ENCODE results near the gene POLE2. TPM values are rescaled to one million over a fixed set of nuclear protein-coding genes. Genes with fewer than 3 reads are reported as not detected.

The POLE2 gene
- total and polyA plus RNA-seq, 2 of the 13 experiments (the other 11 are each of a cell fraction or from before 2014, with no cell fraction given): 16.6 to 37.0 TPM

DNA sequence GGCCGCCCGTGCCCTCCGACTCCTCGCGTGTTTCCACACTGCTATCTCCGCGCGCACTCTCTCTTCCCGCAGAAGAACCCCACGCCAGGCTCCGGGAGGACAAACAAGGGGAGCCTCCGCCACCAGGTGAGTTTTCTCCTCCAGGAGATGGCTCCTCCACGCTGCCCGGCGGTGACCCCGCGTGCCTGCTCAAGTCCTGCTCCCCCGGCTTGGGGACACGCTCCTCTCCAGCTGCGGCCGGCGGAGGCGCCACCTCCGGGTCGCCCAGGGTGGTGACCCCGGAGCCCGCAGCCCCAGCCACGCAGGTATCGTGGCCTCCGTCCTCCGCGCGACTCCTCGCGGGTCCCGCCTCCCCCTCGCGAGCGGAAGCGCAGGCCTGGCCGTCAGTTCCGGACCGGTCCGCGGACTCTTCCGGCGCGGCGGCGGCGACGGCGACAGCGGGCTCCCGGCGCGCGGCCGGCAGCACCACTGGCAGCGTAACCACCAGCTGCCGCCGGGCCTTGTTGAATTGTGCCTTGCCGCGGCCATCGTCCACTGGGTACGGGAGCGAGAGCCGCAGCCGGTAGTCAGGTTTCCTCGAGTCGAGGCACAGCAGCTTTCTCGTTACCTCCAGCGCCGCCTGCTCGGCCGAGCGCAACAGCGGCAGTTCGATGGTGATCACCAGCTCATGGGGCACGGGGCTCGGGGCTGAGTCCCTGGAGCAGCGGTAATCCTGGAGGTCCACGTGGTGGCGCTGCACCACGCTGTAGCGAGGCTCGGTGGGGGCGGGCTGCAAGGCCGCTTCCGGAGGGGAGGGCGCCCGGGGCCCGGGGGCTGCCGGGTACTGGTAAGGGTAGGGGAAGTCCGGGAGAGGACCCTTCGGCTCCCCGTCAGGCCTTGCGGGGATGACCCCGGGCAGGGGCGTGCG, 54.1 kb downstream of the POLE2 start (continued):
- TF ChIP-seq, protein P1, sequence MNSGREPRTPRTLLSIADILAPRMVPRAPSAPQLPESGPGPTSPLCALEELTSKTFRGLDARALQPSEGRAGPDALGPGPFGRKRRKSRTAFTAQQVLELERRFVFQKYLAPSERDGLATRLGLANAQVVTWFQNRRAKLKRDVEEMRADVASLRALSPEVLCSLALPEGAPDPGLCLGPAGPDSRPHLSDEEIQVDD (CRISPR knock-in tag; IDR thresholded peaks at IDR 0.05; ENCODE audit: borderline replicate concordance): no peak; the same call in 1 of the 2 replicates
- TF ChIP-seq HMG20B (CRISPR knock-in tag; conservative IDR thresholded peaks at IDR 0.05) (peak; percentile 80; the same call in 1 of the 2 replicates), ZBTB4 (CRISPR knock-in tag; IDR thresholded peaks at IDR 0.05; ENCODE audit: borderline replicate concordance) (peak; percentile 55), NFIB (CRISPR knock-in tag; IDR thresholded peaks at IDR 0.05; ENCODE audit: borderline replicate concordance) (no peak), ZNF792 (CRISPR knock-in tag; IDR thresholded peaks at IDR 0.05) (peak; percentile 49; the same call in 1 of the 2 replicates), ZNF781 (CRISPR knock-in tag; IDR thresholded peaks at IDR 0.05; ENCODE audit: borderline replicate concordance, not compliant biosample characterization) (no peak), SIN3A (IDR thresholded peaks at IDR 0.05; ENCODE audit: borderline replicate concordance, low read depth, low read length) (peak; percentile 39; the same call in 1 of the 2 replicates), NR0B2 (CRISPR knock-in tag; IDR thresholded peaks at IDR 0.05) (peak; percentile 87), RBFOX2 (IDR thresholded peaks at IDR 0.05; ENCODE audit: low read depth, low read length) (peak; percentile 97), ZNF326 (CRISPR knock-in tag; IDR thresholded peaks at IDR 0.05; ENCODE audit: borderline replicate concordance) (no peak), PHB2 (IDR thresholded peaks at IDR 0.05; ENCODE audit: partially characterized antibody) (no peak), ZNF720 (CRISPR knock-in tag; IDR thresholded peaks at IDR 0.05) (no peak)
- TF ChIP-seq, protein P2, sequence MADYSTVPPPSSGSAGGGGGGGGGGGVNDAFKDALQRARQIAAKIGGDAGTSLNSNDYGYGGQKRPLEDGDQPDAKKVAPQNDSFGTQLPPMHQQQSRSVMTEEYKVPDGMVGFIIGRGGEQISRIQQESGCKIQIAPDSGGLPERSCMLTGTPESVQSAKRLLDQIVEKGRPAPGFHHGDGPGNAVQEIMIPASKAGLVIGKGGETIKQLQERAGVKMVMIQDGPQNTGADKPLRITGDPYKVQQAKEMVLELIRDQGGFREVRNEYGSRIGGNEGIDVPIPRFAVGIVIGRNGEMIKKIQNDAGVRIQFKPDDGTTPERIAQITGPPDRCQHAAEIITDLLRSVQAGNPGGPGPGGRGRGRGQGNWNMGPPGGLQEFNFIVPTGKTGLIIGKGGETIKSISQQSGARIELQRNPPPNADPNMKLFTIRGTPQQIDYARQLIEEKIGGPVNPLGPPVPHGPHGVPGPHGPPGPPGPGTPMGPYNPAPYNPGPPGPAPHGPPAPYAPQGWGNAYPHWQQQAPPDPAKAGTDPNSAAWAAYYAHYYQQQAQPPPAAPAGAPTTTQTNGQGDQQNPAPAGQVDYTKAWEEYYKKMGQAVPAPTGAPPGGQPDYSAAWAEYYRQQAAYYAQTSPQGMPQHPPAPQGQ (CRISPR knock-in tag; IDR thresholded peaks at IDR 0.05; ENCODE audit: borderline replicate concordance): no peak
- TF ChIP-seq, protein P3, sequence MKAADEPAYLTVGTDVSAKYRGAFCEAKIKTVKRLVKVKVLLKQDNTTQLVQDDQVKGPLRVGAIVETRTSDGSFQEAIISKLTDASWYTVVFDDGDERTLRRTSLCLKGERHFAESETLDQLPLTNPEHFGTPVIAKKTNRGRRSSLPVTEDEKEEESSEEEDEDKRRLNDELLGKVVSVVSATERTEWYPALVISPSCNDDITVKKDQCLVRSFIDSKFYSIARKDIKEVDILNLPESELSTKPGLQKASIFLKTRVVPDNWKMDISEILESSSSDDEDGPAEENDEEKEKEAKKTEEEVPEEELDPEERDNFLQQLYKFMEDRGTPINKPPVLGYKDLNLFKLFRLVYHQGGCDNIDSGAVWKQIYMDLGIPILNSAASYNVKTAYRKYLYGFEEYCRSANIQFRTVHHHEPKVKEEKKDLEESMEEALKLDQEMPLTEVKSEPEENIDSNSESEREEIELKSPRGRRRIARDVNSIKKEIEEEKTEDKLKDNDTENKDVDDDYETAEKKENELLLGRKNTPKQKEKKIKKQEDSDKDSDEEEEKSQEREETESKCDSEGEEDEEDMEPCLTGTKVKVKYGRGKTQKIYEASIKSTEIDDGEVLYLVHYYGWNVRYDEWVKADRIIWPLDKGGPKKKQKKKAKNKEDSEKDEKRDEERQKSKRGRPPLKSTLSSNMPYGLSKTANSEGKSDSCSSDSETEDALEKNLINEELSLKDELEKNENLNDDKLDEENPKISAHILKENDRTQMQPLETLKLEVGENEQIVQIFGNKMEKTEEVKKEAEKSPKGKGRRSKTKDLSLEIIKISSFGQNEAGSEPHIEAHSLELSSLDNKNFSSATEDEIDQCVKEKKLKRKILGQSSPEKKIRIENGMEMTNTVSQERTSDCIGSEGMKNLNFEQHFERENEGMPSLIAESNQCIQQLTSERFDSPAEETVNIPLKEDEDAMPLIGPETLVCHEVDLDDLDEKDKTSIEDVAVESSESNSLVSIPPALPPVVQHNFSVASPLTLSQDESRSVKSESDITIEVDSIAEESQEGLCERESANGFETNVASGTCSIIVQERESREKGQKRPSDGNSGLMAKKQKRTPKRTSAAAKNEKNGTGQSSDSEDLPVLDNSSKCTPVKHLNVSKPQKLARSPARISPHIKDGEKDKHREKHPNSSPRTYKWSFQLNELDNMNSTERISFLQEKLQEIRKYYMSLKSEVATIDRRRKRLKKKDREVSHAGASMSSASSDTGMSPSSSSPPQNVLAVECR (CRISPR knock-in tag; IDR thresholded peaks at IDR 0.05; ENCODE audit: borderline replicate concordance): peak; percentile 87
- TF ChIP-seq, protein P4, sequence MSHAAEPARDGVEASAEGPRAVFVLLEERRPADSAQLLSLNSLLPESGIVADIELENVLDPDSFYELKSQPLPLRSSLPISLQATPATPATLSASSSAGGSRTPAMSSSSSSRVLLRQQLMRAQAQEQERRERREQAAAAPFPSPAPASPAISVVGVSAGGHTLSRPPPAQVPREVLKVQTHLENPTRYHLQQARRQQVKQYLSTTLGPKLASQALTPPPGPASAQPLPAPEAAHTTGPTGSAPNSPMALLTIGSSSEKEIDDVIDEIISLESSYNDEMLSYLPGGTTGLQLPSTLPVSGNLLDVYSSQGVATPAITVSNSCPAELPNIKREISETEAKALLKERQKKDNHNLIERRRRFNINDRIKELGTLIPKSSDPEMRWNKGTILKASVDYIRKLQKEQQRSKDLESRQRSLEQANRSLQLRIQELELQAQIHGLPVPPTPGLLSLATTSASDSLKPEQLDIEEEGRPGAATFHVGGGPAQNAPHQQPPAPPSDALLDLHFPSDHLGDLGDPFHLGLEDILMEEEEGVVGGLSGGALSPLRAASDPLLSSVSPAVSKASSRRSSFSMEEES (CRISPR knock-in tag; IDR thresholded peaks at IDR 0.05): peak; percentile 53
